T1000 (cell line): ENCODE data around the gene ADGRL3.
"Not testable (repeated sequence)": the region's sequence is repeated elsewhere in the genome, so short reads cannot be mapped to it uniquely, and the experiment has no call there.

Source experiments
- DNase-seq: peaks from one replicate; lab custom pipeline; 2025; ENCODE audit warnings: mixed read lengths; lab: John Stamatoyannopoulos, UW

Gene ADGRL3

DNA sequence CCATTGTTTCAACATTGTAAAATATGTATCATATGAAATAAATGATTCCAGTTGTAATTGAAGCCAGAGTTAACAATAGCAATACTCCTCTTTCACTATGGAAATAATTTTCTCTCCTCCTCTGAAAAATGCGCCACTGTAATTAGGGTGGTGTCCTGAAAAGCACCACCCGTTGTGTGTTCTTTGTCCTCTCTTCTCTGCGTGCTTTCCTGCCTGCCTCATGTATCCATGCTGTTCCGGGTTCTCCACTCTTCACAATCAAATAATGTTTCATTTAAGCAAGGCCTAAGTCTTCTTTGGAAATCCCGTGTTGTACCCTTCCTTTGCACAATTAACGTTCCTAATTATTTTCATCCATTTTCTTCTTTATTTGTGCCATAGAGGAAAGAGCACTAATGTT lies 293.3 kb downstream of the ADGRL3 start:
- DNase-seq, result no peak

DNA sequence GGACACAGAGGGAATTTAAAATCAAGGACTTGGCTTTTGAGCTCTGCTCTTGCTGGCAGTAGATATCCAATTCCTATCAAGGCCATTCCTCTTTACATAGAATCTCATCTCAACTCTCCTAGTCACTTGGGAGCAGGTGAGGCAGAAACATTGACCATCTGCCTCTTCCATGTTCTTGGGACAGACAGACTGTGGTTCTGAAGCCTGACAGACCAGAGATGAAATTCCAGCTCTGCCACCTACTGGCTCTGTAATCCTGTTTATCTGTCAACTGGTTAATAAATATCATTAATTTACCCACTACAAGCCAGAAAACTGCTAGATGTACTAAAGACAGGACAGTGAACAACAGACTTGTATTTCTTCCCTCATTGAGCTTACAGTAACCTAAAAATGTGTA lies 300.8 kb downstream of the ADGRL3 start:
- no peak for DNase-seq

DNA sequence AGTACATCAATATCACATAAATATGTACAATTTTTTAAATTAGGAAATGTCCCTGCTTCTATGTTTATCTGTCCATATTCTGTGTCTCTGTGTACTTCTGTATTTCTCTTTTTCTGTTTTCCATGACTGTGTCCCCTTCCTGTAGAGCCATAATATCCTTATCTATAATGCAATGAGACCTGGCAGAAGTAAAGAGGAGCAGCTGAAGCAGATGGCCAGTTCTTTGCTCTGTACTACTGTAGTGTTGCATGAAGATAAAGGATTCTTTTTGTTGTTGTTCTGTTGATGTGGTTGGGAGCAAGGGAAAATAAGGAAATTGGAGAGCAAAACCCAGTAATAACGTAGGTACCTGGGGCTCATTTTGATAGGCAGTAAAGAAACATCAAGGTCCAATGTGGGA lies 301.7 kb downstream of the ADGRL3 start:
- no peak for DNase-seq

DNA sequence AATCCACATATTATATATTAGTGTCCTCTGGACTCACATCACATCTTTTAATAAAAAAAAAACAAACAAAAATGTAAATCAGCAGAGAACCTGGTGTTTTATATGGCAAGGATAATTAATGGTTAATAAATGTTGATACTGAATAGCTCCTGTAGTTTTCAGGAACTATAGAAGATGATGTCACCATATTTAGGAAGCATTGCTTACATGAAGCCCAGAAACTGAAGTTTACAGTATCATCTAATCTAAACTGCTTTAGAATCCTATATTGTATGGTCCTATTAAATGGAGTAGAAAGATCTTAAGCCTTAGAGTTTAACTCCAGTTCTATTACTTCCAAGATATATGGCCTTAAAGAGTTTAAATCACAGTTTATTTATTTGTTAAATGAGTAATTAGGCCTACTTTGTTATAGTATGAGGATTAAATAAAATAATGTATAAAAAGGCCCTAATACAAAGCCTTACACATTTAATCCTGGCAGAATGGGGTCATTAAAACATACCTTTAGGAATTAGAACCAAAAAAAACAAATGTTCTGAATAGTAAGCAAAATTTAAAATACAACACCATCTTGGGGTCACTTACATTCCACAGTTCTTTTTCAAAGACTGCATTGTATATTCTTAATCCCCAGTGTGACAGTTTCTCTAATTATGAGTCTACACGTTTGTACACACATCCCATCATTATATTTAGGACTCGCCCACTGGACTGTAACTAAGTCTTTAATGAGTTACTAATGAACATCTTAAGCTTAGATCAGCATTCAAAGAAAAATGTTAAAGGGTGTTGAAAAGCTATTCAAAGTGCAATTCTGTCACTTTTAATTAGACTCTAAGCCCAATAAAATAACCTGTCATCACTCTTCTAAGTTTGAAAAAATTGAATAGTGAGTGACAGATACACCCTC lies 305.9 kb downstream of the ADGRL3 start:
- no peak for DNase-seq

DNA sequence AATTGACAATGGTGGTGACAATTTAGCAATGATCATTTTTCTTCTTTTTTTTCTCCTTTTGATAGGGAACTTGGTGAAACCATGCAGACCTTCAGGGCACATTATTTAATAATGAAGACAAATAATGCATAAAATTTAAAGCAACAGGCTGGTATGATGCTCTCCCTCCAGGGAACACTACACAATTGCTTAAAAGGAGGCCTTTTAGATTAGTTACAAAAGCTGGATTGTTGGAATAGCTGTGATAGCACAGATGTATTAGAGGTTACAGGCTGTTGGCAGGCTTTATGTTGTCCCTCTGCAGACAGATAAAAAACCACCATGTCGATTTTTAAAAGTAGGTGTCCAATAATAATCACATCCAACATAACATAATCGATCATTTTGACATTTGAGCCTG lies 307.0 kb downstream of the ADGRL3 start:
- DNase-seq, result no peak

DNA sequence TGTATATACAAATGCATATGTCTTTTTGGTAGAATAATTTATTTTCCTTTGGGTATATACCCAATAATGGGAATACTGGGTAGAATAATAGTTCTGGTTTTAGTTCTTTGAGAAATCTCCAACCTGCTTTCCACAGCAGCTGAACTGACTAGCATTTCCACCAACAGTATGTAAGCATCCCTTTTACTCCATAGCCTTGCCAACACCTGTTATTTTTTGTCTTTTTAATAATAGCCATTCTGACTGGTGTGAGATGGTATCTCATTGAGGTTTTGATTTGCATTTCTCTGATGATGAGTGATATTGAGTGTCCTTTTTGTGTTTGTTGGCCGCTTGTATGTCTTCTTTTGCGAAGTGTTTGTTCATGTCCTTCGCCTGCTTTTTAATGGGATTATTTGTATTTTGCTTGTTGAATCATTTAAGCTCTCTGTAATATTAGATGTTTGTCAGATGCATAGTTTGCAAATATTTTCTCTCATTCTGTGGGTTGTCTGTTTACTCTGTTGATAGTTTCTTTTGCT lies 309.7 kb downstream of the ADGRL3 start:
- not testable (repeated sequence) for DNase-seq

DNA sequence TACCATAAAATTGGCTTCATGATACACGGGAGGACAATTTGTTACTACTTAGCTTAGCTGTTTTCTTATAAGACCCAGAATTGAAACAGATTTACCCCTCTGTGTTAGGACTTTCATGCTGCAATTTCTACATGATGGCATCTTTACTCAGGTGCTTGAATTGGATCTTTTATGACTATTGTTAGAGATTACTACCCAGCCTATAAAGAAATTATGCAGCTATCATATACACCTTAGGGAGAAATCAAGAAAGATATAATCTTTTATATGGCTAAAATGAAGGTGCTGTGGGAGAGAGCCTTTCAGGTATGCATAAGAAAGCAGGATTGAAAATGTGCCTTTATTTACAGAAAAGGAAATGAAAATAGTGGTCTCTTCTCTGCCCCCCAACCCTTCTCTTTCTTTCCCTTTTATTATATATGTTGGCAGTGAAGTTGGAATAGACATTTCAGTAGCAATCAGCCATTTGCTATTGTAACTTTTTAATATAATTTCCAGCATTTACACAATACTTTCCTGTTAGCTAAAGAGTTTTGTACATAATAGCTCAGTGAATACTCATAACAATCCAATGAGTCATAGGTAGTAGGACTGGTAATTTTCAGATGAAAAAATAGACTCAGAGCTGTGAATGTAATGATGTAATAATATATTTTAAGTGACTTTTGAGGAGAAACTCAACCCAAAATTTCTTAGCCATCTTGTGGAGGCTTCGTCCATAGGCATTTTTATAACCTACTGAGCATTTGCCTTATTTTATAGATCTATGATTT lies 311.8 kb downstream of the ADGRL3 start:
- no peak for DNase-seq

DNA sequence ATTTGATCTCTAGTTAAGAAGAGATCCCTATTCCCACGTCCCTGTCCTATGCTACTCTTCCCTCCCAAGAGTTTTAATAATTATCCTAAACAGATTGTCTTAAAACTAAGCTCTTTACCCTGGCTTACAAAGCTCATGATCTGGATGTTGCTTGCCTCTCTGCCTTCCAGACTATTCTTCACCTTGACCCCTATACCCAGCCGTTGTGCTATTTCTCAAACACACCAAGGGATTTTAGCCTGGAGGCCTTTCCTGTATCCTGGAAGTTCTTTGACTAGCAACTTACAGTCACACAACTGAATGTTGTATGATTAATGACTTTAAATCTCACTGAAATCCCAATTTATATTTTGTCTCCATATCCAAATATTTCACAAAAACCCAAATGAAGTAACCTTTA lies 314.9 kb downstream of the ADGRL3 start:
- DNase-seq, result no peak

DNA sequence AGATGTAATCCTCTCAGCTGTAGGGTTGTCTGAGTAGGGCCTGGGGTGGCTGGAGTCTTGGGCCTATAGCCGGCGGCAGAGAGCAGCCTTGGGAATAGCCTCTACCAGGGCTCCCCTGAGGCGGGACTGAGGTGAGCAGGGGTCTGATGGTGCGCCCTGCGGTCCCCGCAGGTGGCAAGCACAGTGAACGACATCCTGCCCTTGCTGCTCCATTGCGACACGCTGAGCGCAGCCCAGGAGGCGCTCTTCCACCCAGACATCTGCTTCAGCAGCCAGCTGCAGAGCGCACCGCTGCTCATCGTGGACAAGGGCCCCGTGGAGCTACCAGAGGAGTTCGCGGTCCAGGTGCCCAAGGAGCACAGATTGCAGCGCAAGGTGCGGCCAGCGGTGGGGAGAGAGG lies 317.0 kb downstream of the ADGRL3 start:
- DNase-seq, result no peak

DNA sequence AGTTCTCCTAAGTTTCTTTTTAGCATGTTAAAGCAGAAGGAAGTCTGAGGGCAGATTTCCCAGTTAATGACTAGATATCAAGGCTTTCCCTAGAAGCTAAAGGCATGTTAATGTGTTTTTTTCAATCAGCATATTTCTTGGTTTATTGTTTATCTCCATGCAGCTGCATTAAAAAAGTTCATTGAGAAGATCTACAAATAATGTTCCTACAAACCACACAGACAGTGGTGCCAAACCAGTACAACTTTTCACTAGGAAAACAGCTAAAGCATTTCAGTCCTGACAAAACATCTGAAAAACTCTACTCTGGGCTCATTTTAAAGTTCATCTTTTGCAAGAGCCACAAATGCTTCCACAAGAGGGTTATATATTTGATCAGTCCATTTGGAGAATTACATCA lies 320.0 kb downstream of the ADGRL3 start:
- DNase-seq, result no peak

DNA sequence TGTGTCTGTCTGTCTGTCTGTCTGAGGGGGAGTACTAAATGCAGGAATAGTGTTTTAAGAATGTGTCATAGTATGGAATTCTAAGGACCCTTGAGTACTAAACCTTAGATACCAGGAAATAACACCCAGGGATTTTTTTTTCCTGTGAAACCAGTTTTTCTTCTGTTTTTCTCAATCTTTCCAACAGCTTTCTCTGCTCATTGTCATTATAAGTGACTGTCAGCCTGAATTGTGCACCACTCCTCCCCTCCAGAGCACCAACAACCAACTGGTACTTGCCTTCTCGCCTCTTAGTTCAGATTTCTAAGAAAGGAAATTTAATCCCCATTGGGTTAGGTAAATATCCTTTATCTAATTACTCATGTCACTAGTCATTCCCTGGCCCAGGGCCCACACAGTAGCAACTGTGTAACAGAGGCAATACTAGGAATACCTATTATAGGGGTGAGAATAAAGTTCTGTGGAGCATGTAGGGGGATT lies 320.6 kb downstream of the ADGRL3 start:
- no peak for DNase-seq

DNA sequence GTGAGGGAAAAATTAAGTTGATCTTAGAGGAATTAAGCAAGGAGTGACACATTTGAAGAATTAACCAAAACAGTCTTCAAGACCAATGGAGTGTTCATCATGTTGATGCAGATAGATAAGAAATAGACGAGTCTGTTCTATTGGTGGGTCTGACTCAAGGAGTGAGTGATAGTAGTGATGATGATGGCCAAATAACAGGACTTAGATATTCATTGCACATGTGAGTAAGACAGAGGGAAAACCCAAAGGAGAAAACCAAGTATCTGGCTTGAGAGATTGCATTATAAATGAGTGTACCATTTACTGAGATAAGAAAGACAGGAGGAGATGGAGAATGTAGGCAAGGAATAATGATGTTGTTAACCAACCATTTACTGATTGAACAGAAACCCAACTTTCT lies 321.3 kb downstream of the ADGRL3 start:
- DNase-seq, result no peak

DNA sequence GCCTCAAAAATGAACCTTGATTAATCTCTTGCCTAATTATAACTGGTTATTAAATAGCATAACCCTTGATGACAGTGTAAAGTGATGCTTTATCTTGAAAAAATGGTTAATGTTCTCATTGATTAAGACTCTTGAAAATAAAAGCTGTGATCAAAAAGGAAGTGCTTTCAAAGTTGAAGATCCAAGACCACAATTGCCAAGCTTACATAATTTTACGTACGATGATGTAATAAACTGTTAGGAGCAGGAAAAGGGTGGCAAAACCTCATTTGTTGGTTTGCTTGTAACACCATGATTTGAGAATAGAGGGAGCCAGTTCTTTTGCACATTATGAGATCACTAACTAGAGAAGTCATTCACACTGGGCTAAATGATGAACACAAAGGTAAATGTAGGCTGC lies 322.2 kb downstream of the ADGRL3 start:
- DNase-seq, result no peak

DNA sequence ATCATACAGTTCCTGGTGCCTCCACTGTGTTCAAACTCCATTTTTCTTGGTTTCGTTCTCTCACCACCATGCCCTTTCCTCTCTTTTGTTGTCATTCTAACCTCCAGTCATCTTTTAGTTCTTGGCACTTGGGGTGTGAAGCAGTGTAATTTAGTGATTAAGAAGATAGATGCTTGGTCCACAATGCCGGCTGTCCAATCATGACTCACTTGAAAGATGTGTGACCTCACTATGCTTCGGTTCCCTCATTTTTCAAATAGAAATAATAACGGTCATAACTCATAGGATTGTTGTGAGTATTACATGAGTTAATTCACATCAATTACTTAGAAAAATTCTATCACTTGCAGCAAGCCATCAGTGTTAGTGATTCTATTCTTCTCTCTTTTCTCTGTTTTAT lies 327.8 kb downstream of the ADGRL3 start:
- DNase-seq, result no peak

DNA sequence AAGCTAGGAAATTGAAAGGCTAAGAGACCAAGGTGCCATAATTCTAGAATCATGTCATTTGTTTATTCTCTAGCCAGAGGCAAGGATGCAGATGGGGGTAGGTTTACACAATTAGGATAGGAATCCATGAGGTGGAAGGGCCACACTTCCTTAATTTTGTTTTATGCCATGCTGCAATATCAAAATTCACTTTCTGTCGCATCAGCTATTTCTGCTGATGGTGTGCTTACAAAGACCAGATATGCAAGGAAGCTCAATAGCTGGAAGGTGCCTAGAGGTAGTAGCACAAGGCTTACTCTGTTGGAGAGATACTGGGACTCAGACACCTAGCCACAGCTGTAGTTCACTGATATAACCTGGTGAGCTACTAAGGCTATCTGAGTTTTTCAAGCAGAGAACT lies 328.5 kb downstream of the ADGRL3 start:
- no peak for DNase-seq

DNA sequence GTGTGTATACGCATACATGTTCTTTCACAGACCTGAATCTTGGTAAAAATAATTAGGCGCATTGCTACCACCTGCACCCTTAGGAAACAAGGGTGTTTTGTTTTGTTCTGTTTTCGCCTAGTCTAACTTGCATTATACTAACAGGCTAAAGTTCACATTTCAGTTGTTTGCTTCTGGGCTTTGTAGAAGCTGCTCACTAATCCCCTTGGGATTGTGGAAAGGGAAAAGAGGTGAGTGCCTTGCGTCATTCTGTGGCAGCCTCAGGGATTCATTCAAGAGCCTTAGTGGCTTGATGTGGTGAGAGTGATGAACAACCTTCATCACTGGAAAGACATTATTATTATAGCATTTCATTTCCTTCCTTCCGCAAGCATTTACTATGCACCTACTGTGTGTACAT lies 331.1 kb downstream of the ADGRL3 start:
- no peak for DNase-seq

DNA sequence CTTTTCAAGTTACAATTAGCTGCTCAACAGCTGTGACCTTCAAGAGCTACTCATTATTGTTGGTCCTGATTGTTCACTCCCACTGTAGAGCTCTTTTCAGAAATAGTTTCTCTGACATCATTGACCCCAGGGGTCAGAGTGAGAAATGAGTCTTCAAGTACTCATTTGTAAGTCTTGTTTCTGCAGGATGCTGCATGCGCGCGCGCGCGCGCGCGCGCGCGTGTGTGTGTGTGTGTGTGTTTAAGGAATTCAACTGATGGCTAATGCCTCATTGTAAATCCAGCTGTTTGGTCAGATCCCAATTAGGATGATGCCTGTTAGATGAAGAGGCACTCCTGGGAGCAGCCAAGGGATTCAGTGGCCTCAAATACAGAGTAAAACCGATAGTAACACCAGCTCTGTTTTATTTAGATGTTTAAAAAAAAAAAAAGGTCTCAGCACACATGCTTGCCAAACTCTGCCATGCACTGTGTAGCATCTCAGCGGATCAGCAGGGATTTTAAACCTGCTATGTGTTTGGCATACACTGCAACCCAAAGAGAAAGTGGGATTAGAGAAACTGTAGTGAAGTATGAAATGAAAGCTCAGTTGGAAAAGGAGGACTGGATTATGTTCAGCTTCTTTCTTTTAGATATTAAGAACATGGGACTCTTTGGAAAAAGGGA lies 332.3 kb downstream of the ADGRL3 start:
- no peak for DNase-seq

DNA sequence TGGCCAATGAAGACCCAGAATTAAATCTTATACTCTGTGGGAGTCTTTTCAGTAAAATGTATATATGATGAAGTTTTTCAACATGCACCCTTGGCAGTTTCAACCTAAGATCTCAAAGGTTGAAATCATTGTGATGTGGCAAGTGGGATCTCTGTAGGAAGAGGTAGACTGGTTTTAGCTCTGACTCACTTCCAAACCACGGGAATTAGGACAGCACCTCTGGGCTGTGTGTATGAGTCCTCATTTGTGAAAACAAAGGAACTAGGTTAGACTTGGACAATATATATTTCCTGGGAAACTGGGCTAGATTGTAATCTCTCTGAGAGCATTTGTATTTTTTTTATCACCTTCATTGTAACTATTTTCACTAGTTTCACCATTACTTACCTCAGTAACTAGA lies 333.0 kb downstream of the ADGRL3 start:
- DNase-seq, result no peak

DNA sequence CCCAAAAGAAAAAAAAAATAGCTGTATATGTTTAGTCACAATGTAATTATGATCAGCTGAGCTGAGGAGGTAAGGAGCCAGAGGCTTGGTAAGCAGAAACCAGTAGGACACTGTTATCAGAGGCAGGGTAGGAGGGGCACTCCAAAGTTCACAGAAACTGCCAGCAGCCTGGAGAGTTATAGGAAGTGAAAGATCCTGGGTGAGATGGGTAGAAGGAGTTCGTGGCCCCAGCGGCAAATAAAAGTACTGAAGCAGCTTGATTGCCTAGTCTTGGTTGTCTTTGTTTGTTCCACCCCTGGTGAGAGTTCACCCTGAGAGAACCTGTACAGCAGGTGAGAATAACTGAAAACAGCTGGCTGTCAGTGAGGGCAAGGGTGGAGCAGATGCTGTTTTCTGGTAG lies 340.8 kb downstream of the ADGRL3 start:
- no peak for DNase-seq

DNA sequence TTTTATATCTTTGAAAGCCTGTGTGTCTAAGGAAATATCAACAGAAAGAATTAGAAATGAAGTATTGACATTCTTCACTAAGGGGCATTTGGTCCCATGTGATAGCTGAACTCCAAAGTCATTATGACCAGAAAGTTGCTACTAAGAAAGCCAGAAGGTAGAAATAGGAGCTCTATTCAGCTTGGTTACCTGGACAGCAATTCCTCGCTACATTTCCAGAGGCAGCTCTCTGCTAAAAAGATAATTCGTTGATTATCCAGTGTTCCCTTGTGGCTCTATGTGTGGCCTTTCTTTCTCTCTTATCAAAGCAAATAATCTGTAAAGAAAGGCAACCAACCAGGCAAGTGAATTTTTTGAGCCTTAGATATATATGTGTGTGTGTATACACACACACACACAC lies 341.3 kb downstream of the ADGRL3 start:
- DNase-seq, result no peak

DNA sequence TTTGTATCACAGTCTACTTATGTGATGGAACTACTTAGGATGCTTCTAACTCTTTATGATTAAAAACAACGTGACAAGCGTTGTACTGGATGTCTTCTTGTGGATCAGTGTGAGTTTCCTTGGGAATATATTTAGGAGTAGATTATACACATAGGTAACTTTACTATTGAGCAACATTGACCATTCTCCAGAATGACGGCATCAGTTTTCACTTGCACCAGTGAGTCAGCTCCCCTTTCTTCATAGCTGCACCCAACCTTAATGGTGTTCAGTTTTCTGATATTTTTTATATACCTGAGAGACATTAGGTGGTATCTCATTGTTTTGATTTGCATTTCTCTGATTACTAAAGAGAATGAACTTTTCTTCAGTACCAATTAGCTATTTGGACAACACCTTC lies 343.9 kb downstream of the ADGRL3 start:
- DNase-seq, result no peak

DNA sequence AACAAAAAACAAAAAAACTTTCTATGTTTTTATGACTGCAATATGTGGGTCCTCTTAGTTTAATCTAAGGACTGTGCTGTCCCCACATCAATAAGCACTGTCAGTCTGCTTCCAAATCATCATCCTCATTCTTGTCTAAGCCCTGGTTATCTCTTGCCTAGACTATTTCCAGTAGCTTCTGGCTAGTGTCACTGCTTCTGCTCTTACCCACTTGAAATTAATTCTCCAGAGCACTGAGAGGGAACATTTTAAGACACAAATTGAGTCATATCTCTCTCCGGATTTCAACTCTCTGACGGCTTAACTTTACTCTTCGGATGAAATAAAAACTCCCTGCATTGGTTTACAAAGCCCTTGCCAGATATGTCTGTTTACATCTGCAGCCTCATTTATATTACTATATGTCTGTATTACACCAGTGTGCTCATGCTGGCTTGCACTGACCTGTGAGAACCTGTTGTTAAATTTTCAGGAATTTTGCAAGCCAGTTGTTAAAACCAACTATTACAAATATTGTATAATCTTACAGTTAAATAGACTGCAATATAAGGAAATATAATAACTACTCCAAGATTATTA lies 345.9 kb downstream of the ADGRL3 start:
- DNase-seq, result no peak
